H9 (cell line): ENCODE data around the gene LPCAT2. TPM values are rescaled to one million over a fixed set of nuclear protein-coding genes. Genes with fewer than 3 reads are reported as not detected.

Experiments used
- DNase-seq: peaks from one replicate; pipeline ENCODE4 v3.0.0-alpha.2; 2017
- H2AFZ ChIP-seq: one replicate; pipeline ENCODE4 v1.6.1; 2013; ENCODE audit warnings: mild to moderate bottlenecking, low read length, control low read depth, moderate library complexity
- H2AK5ac ChIP-seq: 2 replicates; pipeline ENCODE4 v1.6.1; 2013; ENCODE audit warnings: low read length, control low read depth, mixed read lengths; ENCODE audit not compliant: insufficient read length
- H2BK120ac ChIP-seq: one replicate; pipeline ENCODE4 v1.6.1; 2013; ENCODE audit warnings: low read depth, mild to moderate bottlenecking, low read length, control low read depth, inconsistent platforms; ENCODE audit not compliant: poor library complexity, severe bottlenecking
- H2BK12ac ChIP-seq: 2 replicates; pipeline ENCODE4 v1.6.1; 2013; ENCODE audit warnings: low read length, control low read depth, mixed read lengths, low read depth; ENCODE audit not compliant: insufficient read length
- H2BK15ac ChIP-seq: 2 replicates; pipeline ENCODE4 v1.6.1; 2013; ENCODE audit warnings: low read depth, low read length, control low read depth
- H2BK20ac ChIP-seq: one replicate; pipeline ENCODE4 v1.6.1; 2013; ENCODE audit warnings: low read depth, mild to moderate bottlenecking, low read length, control low read depth, inconsistent platforms; ENCODE audit not compliant: poor library complexity, severe bottlenecking
- H2BK5ac ChIP-seq: 2 replicates; pipeline ENCODE4 v1.6.1; 2013; ENCODE audit warnings: low read length, control low read depth, mixed read lengths; ENCODE audit not compliant: insufficient read length
- H3K14ac ChIP-seq: 2 replicates; pipeline ENCODE4 v1.6.1; 2013; ENCODE audit warnings: low read length, control low read depth; ENCODE audit not compliant: insufficient read depth
- H3K18ac ChIP-seq: 2 replicates; pipeline ENCODE4 v1.6.1; 2013; ENCODE audit warnings: low read depth, mild to moderate bottlenecking, mixed read lengths, low read length, control low read depth; ENCODE audit not compliant: insufficient read length
- H3K23ac ChIP-seq: 2 replicates; pipeline ENCODE4 v1.6.1; 2013; ENCODE audit warnings: low read length, control low read depth, mixed read lengths, low read depth; ENCODE audit not compliant: insufficient read length
- H3K23me2 ChIP-seq: 2 replicates; pipeline ENCODE4 v1.6.1; 2013; ENCODE audit warnings: low read depth, mild to moderate bottlenecking, mixed read lengths, low read length, control low read depth; ENCODE audit not compliant: insufficient read length, poor library complexity, severe bottlenecking
- H3K27ac ChIP-seq: 2 replicates; pipeline ENCODE4 v1.5.1; 2013; ENCODE audit warnings: low read length, control low read depth, mixed read lengths, low read depth; ENCODE audit not compliant: insufficient read length
- H3K27me3 ChIP-seq: 2 replicates; pipeline ENCODE4 v1.6.1; 2013; ENCODE audit warnings: low read length, control low read depth, inconsistent platforms; ENCODE audit not compliant: insufficient read depth
- H3K4ac ChIP-seq: 2 replicates; pipeline ENCODE4 v1.6.1; 2013; ENCODE audit warnings: low read depth, mild to moderate bottlenecking, control low read depth, inconsistent platforms, low read length, moderate library complexity
- H3K4me1 ChIP-seq: 2 replicates; pipeline ENCODE4 v1.6.1; 2013; ENCODE audit warnings: low read length, control low read depth, inconsistent platforms; ENCODE audit not compliant: insufficient read depth
- H3K4me2 ChIP-seq: 2 replicates; pipeline ENCODE4 v1.6.1; 2013; ENCODE audit warnings: low read length, control low read depth, mixed read lengths; ENCODE audit not compliant: insufficient read length, insufficient read depth
- H3K56ac ChIP-seq: 2 replicates; pipeline ENCODE4 v1.6.1; 2013; ENCODE audit warnings: low read depth, mild to moderate bottlenecking, mixed read lengths, low read length, control low read depth; ENCODE audit not compliant: insufficient read length
- H3K79me1 ChIP-seq: 2 replicates; pipeline ENCODE4 v1.6.1; 2013; ENCODE audit warnings: low read depth, mild to moderate bottlenecking, moderate library complexity, low read length, control low read depth, inconsistent platforms; ENCODE audit not compliant: insufficient read depth, poor library complexity, severe bottlenecking
- H3K79me2 ChIP-seq: 2 replicates; pipeline ENCODE4 v1.6.1; 2013; ENCODE audit warnings: low read length, control low read depth, inconsistent platforms; ENCODE audit not compliant: insufficient read depth
- H3K9ac ChIP-seq: 2 replicates; pipeline ENCODE4 v1.6.1; 2013; ENCODE audit warnings: low read length, control low read depth, mixed read lengths; ENCODE audit not compliant: insufficient read length; ENCODE audit errors: extremely low read depth
- H3K9me3 ChIP-seq: one replicate; pipeline ENCODE4 v1.6.1; 2013; ENCODE audit warnings: low read depth, low read length, inconsistent platforms; ENCODE audit not compliant: control insufficient read depth
- H3T11ph ChIP-seq: one replicate; pipeline ENCODE4 v1.6.1; 2013; ENCODE audit warnings: mild to moderate bottlenecking, low read length, control low read depth, inconsistent platforms
- H4K20me1 ChIP-seq: one replicate; pipeline ENCODE4 v1.6.1; 2013; ENCODE audit not compliant: control insufficient read depth, insufficient read length, insufficient read depth
- H4K5ac ChIP-seq: 2 replicates; pipeline ENCODE4 v1.6.1; 2013; ENCODE audit warnings: low read depth, mild to moderate bottlenecking, mixed read lengths, low read length, control low read depth; ENCODE audit not compliant: insufficient read length
- H4K8ac ChIP-seq: replicated peaks from 2 replicates; pipeline ENCODE4 v1.6.1; 2013; ENCODE audit warnings: low read length, control low read depth, mixed read lengths, low read depth; ENCODE audit not compliant: insufficient read length
- H4K91ac ChIP-seq: 2 replicates; pipeline ENCODE4 v1.6.1; 2013; ENCODE audit warnings: low read depth, mild to moderate bottlenecking, moderate library complexity, mixed read lengths, low read length, control low read depth; ENCODE audit not compliant: insufficient read length
- H3K27ac Mint-ChIP-seq, 3 experiments: 2 replicates in 2 of 3; 3 replicates in 1 of 3; pipeline ENCODE4 v1.8.0; 2020 to 2021; ENCODE audit warnings: mixed read lengths in 3 of 3, mild to moderate bottlenecking in 1 of 3, moderate library complexity in 1 of 3
- H3K27me3 Mint-ChIP-seq: 2 replicates; pipeline ENCODE4 v1.8.0; 2021; ENCODE audit warnings: low read depth, mild to moderate bottlenecking, moderate library complexity, mixed read lengths
- H3K36me3 Mint-ChIP-seq, 3 experiments: 2 replicates in 2 of 3; 3 replicates in 1 of 3; pipeline ENCODE4 v1.8.0; 2020 to 2021; ENCODE audit warnings: low read depth in 3 of 3, mixed read lengths in 3 of 3; ENCODE audit not compliant: insufficient read depth in 1 of 3
- H3K4me1 Mint-ChIP-seq, 2 experiments: 2 replicates each; pipeline ENCODE4 v1.8.0; 2020; ENCODE audit warnings: mixed read lengths in 2 of 2
- H3K4me3 Mint-ChIP-seq, 2 experiments: 2 replicates in 1 of 2; 3 replicates in 1 of 2; pipeline ENCODE4 v1.8.0; 2020 to 2021; ENCODE audit warnings: mild to moderate bottlenecking in 2 of 2, mixed read lengths in 2 of 2, moderate library complexity in 1 of 2
- H3K9me3 Mint-ChIP-seq, 2 experiments: 2 replicates in 1 of 2; 3 replicates in 1 of 2; pipeline ENCODE4 v1.8.0; 2020; ENCODE audit warnings: mild to moderate bottlenecking in 2 of 2, mixed read lengths in 2 of 2, moderate library complexity in 1 of 2
- WGBS: extraction: QIAGEN DNeasy Blood & Tissue Kit; methylation state at CpG from one replicate; pipeline ENCODE4 v1.1.7; 2013; ENCODE audit warnings: missing lambda C conversion rate, low lambda C conversion rate, mixed read lengths; ENCODE audit not compliant: insufficient read length; ENCODE audit errors: extremely low coverage; 5-methylcytosine and 5-hydroxymethylcytosine counted together
- total RNA-seq: library from RNA; stranded (reverse); gene quantifications from 2 replicates; pipeline ENCODE4 v1.2.1, GENCODE V29; 2021
- TF ChIP-seq, protein P1 (sequence below): fragments of 200-600 bp; sonication (generic); conservative IDR thresholded peaks from 3 replicates; pipeline ENCODE4 v1.8.0; 2021; ENCODE audit warnings: antibody characterized with exemption, mild to moderate bottlenecking

The LPCAT2 gene
- total RNA-seq, 1 experiment from 2014 or later = 2.8 TPM

DNA sequence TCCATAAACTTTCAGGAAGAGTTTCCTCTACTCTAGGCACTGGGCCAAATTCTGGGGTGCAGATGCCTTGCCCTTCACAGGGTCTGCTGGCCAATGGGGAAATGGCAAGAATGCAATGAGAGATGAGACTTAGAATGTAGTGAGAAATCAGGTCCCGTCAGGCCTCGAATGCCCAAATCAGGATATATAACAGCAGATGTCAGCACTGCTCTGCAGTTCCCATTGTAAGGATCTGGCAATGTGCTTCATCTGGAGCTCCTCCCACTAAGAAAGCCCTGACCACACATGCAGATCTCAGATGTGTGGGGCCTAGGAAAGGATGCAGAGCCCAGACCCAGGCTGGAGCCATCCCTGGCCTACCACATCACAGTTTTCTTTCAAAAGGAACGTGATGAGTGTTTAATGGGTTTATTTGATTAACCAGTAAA is 13.9 kb upstream of the LPCAT2 start:
- Histone ChIP-seq H3K79me1 (no peaks in the 10 kb centered on the region), H2BK12ac (no peak overlapping the region), H3K23me2 (no peaks in the 10 kb centered on the region), H3K14ac (no peak overlapping the region), H4K8ac (no peak overlapping the region), H3K18ac (no peak overlapping the region), H3K4me1 (peaks cover 6% of the 10 kb centered on the region; the same call in 1 of the 2 replicates), H3K4ac (no peak overlapping the region), H3K23ac (no peak overlapping the region), H3K27me3 (no peaks in the 10 kb centered on the region), H2BK20ac (no peak overlapping the region), H2AFZ (no peak overlapping the region), H3K4me2 (no peak overlapping the region), H4K20me1 (no peaks in the 10 kb centered on the region), H3K9ac (no peak overlapping the region), H3K9me3 (no peaks in the 10 kb centered on the region), H2AK5ac (no peak overlapping the region), H4K5ac (no peak overlapping the region), H3K79me2 (no peaks in the 10 kb centered on the region), H2BK5ac (no peak overlapping the region), H3K56ac (no peak overlapping the region), H3T11ph (no peak overlapping the region), H2BK120ac (no peak overlapping the region), H4K91ac (no peak overlapping the region), H3K27ac (no peak overlapping the region), H2BK15ac (no peak overlapping the region)
- WGBS = no CpG with 5 or more reads among the region's 3 CpGs
- peak; percentile 29 for DNase-seq
- peaks cover 11% of the 10 kb centered on the region in 2 experiments for H3K4me1 Mint-ChIP-seq
- no peaks in the 10 kb centered on the region for H3K27me3 Mint-ChIP-seq
- peak overlapping the region in 1 of 3 experiments; percentile 37; a peak in 1 of 7 replicates for H3K27ac Mint-ChIP-seq
- peaks cover 0 to 6% (median under 1%) of the 10 kb centered on the region in 3 experiments; a peak in 4 of 7 replicates for H3K36me3 Mint-ChIP-seq
- TF ChIP-seq, protein P1, sequence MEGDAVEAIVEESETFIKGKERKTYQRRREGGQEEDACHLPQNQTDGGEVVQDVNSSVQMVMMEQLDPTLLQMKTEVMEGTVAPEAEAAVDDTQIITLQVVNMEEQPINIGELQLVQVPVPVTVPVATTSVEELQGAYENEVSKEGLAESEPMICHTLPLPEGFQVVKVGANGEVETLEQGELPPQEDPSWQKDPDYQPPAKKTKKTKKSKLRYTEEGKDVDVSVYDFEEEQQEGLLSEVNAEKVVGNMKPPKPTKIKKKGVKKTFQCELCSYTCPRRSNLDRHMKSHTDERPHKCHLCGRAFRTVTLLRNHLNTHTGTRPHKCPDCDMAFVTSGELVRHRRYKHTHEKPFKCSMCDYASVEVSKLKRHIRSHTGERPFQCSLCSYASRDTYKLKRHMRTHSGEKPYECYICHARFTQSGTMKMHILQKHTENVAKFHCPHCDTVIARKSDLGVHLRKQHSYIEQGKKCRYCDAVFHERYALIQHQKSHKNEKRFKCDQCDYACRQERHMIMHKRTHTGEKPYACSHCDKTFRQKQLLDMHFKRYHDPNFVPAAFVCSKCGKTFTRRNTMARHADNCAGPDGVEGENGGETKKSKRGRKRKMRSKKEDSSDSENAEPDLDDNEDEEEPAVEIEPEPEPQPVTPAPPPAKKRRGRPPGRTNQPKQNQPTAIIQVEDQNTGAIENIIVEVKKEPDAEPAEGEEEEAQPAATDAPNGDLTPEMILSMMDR = peak; percentile 20; the same call in 1 of the 3 replicates
- no peaks in the 10 kb centered on the region for H3K9me3 Mint-ChIP-seq
- H3K4me3 Mint-ChIP-seq = no peak overlapping the region
